ENCODE results near the gene TJP3.
"Not testable (repeated sequence)": the region's sequence is repeated elsewhere in the genome, so short reads cannot be mapped to it uniquely, and the experiment has no call there.

TJP3 gene

DNA sequence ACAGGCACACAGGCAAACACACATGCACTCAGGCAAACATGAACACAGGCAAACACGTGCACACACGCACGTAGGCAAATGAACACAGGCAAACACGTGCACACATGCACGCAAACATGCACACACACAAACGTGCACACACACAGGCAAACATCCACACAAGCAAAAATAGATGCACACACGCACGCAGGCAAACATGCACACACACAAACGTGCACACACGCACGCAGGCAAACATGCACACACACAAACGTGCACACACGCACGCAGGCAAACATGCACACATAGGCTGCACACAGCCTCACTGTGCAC, 41.7 kb upstream of the TJP3 start:
- not testable (repeated sequence) for H3K9me3 ChIP-seq (ENCODE audit: control insufficient read depth, low read length); H3K27ac ChIP-seq (ENCODE audit: low read depth, low read length, severe bottlenecking); H3K4me3 ChIP-seq (ENCODE audit: extremely low read depth, insufficient read depth, low read length, poor library complexity, severe bottlenecking)
- peaks cover 33% of the 10 kb centered on the region for H3K36me3 ChIP-seq (ENCODE audit: control insufficient read depth, insufficient read depth, low read length)
- 92 to 95% methylated on average over 13 to 14 of the region's 14 CpGs for WGBS, 2 experiments (ENCODE audit: insufficient coverage in 2 of 2)
- H3K4me1 ChIP-seq (ENCODE audit: control insufficient read depth, insufficient read depth, low read length, poor library complexity, severe bottlenecking), result peaks cover 34% of the 10 kb centered on the region

- H3K4me1 ChIP-seq (ENCODE audit: control insufficient read depth, insufficient read depth, low read length, poor library complexity, severe bottlenecking), result peaks cover 40% of the 10 kb centered on the region
- no peaks in the 10 kb centered on the region for H3K9me3 ChIP-seq (ENCODE audit: control insufficient read depth, low read length)
- H3K4me3 ChIP-seq (ENCODE audit: extremely low read depth, insufficient read depth, low read length, poor library complexity, severe bottlenecking), result no peak overlapping the region
- H3K36me3 ChIP-seq (ENCODE audit: control insufficient read depth, insufficient read depth, low read length), result peaks cover 30% of the 10 kb centered on the region
- 95 to 98% methylated on average over 14 to 16 of the region's 18 CpGs for WGBS, 2 experiments (ENCODE audit: insufficient coverage in 2 of 2)
- no peak overlapping the region for H3K27ac ChIP-seq (ENCODE audit: low read depth, low read length, severe bottlenecking)
These were observed 41.0 kb upstream of the TJP3 start for GRCh38 chr19:3667037-3667638.

DNA sequence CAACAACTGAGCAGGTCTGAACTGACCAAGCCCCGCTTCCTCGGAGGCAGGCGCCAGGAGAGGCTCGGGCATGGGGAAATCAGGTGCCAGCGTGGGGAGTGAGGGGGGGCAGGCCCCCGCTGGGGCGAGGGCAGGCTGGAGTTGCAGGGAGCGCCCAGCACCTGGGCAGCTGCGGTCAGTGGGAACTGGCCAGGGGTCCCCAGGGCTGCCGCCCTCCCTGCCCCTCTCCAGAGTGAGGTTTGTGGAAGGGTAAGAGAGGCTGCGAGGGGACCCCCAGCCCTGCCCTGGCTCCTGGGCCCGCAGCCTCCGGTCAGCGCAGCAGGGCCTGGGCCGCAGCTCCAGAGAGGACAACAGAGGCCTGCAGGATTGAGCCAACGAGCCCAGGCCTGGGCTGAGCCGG, 40.4 kb upstream of the TJP3 start:
- peak overlapping the region; percentile 62 for H3K27ac ChIP-seq (ENCODE audit: low read depth, low read length, severe bottlenecking)
- no peaks in the 10 kb centered on the region for H3K9me3 ChIP-seq (ENCODE audit: control insufficient read depth, low read length)
- H3K4me3 ChIP-seq (ENCODE audit: extremely low read depth, insufficient read depth, low read length, poor library complexity, severe bottlenecking), result no peak overlapping the region
- H3K36me3 ChIP-seq (ENCODE audit: control insufficient read depth, insufficient read depth, low read length), result peaks cover 27% of the 10 kb centered on the region
- WGBS, 2 experiments (ENCODE audit: insufficient coverage in 2 of 2), result 92 to 97% methylated on average over 5 to 16 of the region's 17 CpGs
- peaks cover 46% of the 10 kb centered on the region for H3K4me1 ChIP-seq (ENCODE audit: control insufficient read depth, insufficient read depth, low read length, poor library complexity, severe bottlenecking)

- WGBS, 2 experiments (ENCODE audit: insufficient coverage in 2 of 2), result 88 to 90% methylated on average over 31 to 32 of the region's 34 CpGs
- peak overlapping the region; percentile 62 for H3K27ac ChIP-seq (ENCODE audit: low read depth, low read length, severe bottlenecking)
- no peak overlapping the region for H3K4me3 ChIP-seq (ENCODE audit: extremely low read depth, insufficient read depth, low read length, poor library complexity, severe bottlenecking)
- peaks cover 48% of the 10 kb centered on the region for H3K4me1 ChIP-seq (ENCODE audit: control insufficient read depth, insufficient read depth, low read length, poor library complexity, severe bottlenecking)
- H3K9me3 ChIP-seq (ENCODE audit: control insufficient read depth, low read length), result no peaks in the 10 kb centered on the region
- H3K36me3 ChIP-seq (ENCODE audit: control insufficient read depth, insufficient read depth, low read length), result peaks cover 21% of the 10 kb centered on the region
These were observed 39.7 kb upstream of the TJP3 start for GRCh38 chr19:3668331-3669081.

DNA sequence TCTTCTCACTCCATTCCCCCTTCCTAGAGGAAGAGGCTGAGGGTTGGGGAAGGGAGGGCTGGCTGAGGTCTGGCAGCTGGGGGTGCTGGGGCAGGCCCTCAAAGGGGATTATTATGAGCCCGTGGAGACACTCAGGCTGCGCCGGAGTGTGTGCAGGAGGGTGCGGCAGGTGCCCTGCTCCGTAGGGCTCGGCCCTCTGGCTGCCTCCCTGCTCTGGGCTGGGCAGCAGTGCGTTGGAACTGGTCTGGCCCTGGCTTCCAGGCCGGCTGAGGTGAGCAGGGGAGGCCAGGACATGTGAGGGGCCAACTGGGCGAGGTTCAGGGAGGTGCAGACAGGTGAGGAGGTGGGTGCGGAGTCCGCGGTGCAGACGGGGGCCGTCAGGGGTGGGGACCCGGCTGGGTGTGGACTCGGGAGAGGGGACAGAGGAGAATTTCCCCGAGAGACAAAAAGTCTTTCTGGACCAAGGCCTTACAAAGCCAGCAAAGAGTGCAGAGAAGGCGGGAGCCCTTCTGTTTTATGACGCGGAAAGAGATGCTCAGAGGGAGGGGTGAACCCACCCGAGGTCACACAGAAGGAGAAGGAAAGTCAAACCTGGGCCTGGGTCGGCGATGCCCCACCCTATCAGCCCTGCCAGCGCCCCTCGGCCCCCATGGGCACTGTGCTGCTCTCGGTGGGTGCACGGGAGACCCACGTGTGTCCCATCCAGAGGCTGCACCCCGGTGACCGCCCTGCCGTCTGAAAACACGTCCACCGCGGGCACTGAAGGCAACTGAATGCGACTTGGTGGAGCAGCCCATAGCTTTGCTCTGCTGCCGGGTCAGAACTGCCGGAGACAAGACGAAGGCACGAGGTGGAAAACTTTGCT, 38.9 kb upstream of the TJP3 start:
- WGBS, 2 experiments (ENCODE audit: insufficient coverage in 2 of 2), result 87 to 89% methylated on average over 30 to 38 of the region's 39 CpGs
- Histone ChIP-seq H3K4me1 (ENCODE audit: control insufficient read depth, insufficient read depth, low read length, poor library complexity, severe bottlenecking) (peaks cover 48% of the 10 kb centered on the region), H3K9me3 (ENCODE audit: control insufficient read depth, low read length) (no peaks in the 10 kb centered on the region), H3K27ac (ENCODE audit: low read depth, low read length, severe bottlenecking) (no peak overlapping the region), H3K4me3 (ENCODE audit: extremely low read depth, insufficient read depth, low read length, poor library complexity, severe bottlenecking) (no peak overlapping the region), H3K36me3 (ENCODE audit: control insufficient read depth, insufficient read depth, low read length) (peaks cover 17% of the 10 kb centered on the region)

DNA sequence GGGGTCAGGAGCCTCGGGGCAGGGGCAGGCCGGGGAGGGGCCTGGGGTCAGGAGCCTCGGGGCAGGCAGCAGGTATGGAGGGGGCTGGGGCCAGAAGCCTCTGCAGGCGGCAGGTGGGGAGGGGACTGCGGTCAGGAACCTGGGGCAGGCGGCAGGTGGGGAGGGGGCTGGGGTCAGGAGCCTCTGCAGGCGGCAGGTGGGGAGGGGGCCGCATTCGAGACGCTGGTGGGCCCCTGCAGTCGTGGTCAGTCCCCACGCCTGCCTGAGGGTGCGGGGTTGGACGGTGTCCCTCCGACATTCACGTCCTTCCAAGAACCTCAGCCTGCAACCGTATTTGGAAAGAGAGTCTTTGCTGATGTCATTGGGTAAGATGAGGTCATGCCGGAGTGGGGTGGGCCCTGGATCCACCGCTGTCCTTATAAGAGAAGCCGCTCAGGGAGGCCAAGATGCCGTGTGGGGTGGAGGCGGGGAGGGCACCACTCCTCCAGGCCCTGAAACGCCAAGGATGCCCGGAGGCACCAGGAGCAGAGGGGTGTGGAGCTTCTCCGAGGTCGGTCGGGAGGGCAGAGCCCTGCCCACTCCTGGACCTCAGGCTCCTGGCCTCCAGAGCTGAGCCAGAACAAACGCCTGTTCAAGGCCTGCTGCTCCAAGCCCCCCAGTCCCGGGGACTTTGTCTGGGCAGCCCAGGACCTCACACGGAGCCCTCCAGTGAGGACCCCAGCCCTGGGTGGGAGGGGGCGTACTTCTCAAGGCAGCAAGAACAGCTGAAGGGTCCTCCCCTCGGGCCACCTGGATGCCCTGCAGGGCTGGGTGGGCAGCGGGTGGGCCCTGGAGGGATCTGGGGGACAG, 38.0 kb upstream of the TJP3 start:
- peaks cover 9% of the 10 kb centered on the region for H3K36me3 ChIP-seq (ENCODE audit: control insufficient read depth, insufficient read depth, low read length)
- peaks cover 48% of the 10 kb centered on the region for H3K4me1 ChIP-seq (ENCODE audit: control insufficient read depth, insufficient read depth, low read length, poor library complexity, severe bottlenecking)
- H3K27ac ChIP-seq (ENCODE audit: low read depth, low read length, severe bottlenecking), result peak overlapping the region; percentile 75
- WGBS, 2 experiments (ENCODE audit: insufficient coverage in 2 of 2), result 65 to 76% methylated on average over 19 to 31 of the region's 33 CpGs
- no peaks in the 10 kb centered on the region for H3K9me3 ChIP-seq (ENCODE audit: control insufficient read depth, low read length)
- no peak overlapping the region for H3K4me3 ChIP-seq (ENCODE audit: extremely low read depth, insufficient read depth, low read length, poor library complexity, severe bottlenecking)

GRCh38 chr19:3670796-3671679, 37.1 kb upstream of the TJP3 start:
- peak overlapping the region; percentile 75 for H3K27ac ChIP-seq (ENCODE audit: low read depth, low read length, severe bottlenecking)
- H3K4me1 ChIP-seq (ENCODE audit: control insufficient read depth, insufficient read depth, low read length, poor library complexity, severe bottlenecking), result peaks cover 48% of the 10 kb centered on the region
- peaks cover 4% of the 10 kb centered on the region for H3K36me3 ChIP-seq (ENCODE audit: control insufficient read depth, insufficient read depth, low read length)
- H3K9me3 ChIP-seq (ENCODE audit: control insufficient read depth, low read length), result no peaks in the 10 kb centered on the region
- no peak overlapping the region for H3K4me3 ChIP-seq (ENCODE audit: extremely low read depth, insufficient read depth, low read length, poor library complexity, severe bottlenecking)
- WGBS, 2 experiments (ENCODE audit: insufficient coverage in 2 of 2), result 69 to 77% methylated on average over 33 to 38 of the region's 45 CpGs

DNA sequence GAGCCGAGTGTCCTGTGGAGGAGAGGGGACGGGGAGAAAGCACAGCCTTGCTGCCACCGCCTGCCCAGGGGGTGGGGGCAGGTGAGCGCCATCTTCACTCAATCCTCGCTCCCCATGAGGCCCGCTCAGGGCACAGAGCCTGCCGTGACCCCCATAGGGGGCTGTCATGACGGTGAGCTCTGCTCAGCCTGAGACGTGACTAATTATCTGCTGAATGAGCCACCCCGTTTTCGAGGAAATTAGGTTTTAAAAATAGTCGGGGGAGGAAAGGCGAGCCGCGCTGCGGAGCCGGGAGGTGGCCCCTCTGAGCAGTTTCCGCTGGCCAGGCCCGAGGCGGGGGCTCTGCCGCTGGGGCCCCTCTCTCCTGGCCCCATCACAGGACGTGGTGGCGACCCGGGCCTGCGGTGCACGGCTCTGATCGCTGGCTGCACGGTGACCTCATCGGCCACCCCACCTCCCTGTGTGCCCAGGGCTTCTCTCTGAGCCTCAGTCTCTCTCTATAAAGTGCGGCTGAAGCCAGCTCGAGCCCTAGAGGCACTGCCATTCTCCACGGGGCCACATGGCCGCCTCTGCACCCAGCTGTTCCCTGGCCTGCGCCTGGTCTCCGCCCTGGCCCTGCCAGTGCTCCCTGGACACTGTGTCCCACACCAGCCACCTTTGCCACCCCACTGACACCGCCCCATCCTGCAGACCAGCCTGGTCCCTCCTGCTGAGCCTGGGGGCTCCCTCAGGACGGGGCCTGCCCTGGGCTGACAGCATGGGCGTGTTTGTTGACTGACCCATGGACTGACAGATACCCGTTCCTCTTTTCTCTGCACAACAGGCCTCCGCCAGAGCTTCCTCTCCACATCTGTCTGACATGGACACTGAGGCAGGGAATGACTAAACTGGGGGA, 36.3 kb upstream of the TJP3 start:
- Histone ChIP-seq H3K36me3 (ENCODE audit: control insufficient read depth, insufficient read depth, low read length) (peaks cover 9% of the 10 kb centered on the region), H3K4me3 (ENCODE audit: extremely low read depth, insufficient read depth, low read length, poor library complexity, severe bottlenecking) (no peak overlapping the region), H3K4me1 (ENCODE audit: control insufficient read depth, insufficient read depth, low read length, poor library complexity, severe bottlenecking) (peaks cover 48% of the 10 kb centered on the region), H3K9me3 (ENCODE audit: control insufficient read depth, low read length) (no peaks in the 10 kb centered on the region), H3K27ac (ENCODE audit: low read depth, low read length, severe bottlenecking) (peak overlapping the region; percentile 75)
- WGBS, 2 experiments (ENCODE audit: insufficient coverage in 2 of 2), result 61 to 70% methylated on average over 34 to 36 of the region's 40 CpGs

- H3K9me3 ChIP-seq (ENCODE audit: control insufficient read depth, low read length), result no peaks in the 10 kb centered on the region
- H3K4me3 ChIP-seq (ENCODE audit: extremely low read depth, insufficient read depth, low read length, poor library complexity, severe bottlenecking), result no peak overlapping the region
- H3K27ac ChIP-seq (ENCODE audit: low read depth, low read length, severe bottlenecking), result no peak overlapping the region
- peaks cover 9% of the 10 kb centered on the region for H3K36me3 ChIP-seq (ENCODE audit: control insufficient read depth, insufficient read depth, low read length)
- WGBS, 2 experiments (ENCODE audit: insufficient coverage in 2 of 2), result 98% methylated on average over 4 to 6 of the region's 8 CpGs
- peaks cover 48% of the 10 kb centered on the region for H3K4me1 ChIP-seq (ENCODE audit: control insufficient read depth, insufficient read depth, low read length, poor library complexity, severe bottlenecking)
These were observed 35.6 kb upstream of the TJP3 start for GRCh38 chr19:3672575-3672948.

All from mesodermal cell (in vitro differentiated cells).